Thyroid gland (tissue), 4 donors: ENCODE data around the gene TASOR2.

Experiments
- POLR2A ChIP-seq, 2 donors: fragments of 450-650 bp; IDR thresholded peaks; one replicate each; pipeline ENCODE4 v1.6.1; 2017; ENCODE audit warnings: antibody characterized with exemption in 2 of 2, mild to moderate bottlenecking in 2 of 2, moderate library complexity in 1 of 2
- TF ChIP-seq, protein P1 (sequence below), 6 experiments: fragments of 200-600 bp in 3 of 6; fragments of 450-650 bp in 3 of 6; sonication (generic) in 3 of 6; IDR thresholded peaks; one replicate each; pipeline ENCODE4 v1.5.1; 2016 to 2019; ENCODE audit warnings: antibody characterized with exemption in 6 of 6, mild to moderate bottlenecking in 2 of 6, inconsistent platforms in 1 of 6, moderate library complexity in 1 of 6

DNA sequence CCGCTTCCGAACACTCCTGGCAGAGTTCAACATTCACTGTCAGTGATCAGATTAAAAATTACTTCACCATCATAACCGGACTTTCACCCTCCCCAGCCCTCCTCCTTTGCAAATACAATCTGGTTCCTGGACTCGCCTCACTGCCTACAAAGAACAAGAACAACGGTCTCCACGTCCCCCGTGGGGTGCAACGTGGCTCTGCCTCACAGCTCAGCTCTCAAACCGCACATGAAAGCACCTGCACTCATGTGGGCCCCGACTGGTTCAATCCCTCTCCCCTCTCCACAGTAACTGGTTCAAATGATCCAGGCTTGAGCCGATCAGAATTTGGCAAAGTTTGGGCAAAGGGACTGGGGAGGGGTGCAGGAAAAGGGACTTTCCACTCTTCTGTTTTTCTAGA lies 39.3 kb upstream of the TASOR2 start:
- TF ChIP-seq, protein P1, sequence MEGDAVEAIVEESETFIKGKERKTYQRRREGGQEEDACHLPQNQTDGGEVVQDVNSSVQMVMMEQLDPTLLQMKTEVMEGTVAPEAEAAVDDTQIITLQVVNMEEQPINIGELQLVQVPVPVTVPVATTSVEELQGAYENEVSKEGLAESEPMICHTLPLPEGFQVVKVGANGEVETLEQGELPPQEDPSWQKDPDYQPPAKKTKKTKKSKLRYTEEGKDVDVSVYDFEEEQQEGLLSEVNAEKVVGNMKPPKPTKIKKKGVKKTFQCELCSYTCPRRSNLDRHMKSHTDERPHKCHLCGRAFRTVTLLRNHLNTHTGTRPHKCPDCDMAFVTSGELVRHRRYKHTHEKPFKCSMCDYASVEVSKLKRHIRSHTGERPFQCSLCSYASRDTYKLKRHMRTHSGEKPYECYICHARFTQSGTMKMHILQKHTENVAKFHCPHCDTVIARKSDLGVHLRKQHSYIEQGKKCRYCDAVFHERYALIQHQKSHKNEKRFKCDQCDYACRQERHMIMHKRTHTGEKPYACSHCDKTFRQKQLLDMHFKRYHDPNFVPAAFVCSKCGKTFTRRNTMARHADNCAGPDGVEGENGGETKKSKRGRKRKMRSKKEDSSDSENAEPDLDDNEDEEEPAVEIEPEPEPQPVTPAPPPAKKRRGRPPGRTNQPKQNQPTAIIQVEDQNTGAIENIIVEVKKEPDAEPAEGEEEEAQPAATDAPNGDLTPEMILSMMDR (IDR thresholded peaks at IDR 0.05): no peak
- TF ChIP-seq POLR2A (IDR thresholded peaks at IDR 0.05): no peak
